GM21619 (cell line): ENCODE data around the gene NDUFA12.

Source experiments
- ATAC-seq: cut with Tn5 transposase; IDR thresholded peaks from one replicate; pipeline ENCODE4 v1.9.1; 2021; ENCODE audit not compliant: unreplicated experiment

NDUFA12 gene

GRCh38 chr12:94982456-94982855, 21.0 kb downstream of the NDUFA12 start:
- no peak for ATAC-seq

GRCh38 chr12:94980577-94980976, 22.9 kb downstream of the NDUFA12 start:
- no peak for ATAC-seq

DNA sequence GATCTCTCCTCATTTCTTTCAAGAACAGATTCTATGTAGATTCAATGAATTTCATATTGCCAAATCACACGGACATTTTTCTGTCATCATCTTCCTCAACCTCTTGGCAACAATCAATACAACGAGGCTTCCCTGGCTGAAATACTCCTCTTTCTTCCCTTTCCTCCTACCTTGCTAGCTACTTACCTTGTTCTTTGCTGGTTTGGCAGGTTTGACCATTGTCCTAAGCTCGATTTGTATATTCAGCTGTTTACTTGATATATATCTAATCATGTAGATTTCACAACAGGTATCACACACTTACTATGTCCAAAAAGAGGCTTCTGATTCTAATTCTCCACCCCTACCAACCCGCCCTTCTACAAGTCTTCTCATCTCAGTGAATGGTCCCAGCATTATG, 23.6 kb downstream of the NDUFA12 start:
- ATAC-seq = no peak

GRCh38 chr12:94977766-94978468, 25.6 kb downstream of the NDUFA12 start:
- ATAC-seq = no peak

GRCh38 chr12:94973221-94973620, 30.3 kb downstream of the NDUFA12 start:
- no peak for ATAC-seq

DNA sequence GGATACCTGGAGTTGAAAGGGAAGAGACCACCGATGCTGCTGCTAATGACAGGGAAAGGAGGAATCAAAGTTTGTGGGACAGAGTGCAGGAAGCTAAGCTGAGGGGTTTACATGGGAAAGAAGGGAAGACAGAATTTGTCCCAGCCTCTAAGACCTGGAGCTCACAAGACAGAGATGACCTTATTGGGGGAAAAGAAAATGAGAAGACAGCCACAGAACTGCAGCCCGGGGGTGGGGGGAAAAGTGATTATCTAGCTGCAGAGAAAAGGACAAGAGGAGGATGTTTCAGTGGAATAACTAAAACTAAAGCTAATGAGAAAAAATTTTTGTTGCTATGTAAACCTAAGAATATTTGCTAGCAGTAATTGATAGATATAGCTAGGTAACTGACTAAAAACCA, 30.7 kb downstream of the NDUFA12 start:
- no peak for ATAC-seq

- ATAC-seq = no peak
Measured at GRCh38 chr12:94971923-94972322, 31.6 kb downstream of the NDUFA12 start.

DNA sequence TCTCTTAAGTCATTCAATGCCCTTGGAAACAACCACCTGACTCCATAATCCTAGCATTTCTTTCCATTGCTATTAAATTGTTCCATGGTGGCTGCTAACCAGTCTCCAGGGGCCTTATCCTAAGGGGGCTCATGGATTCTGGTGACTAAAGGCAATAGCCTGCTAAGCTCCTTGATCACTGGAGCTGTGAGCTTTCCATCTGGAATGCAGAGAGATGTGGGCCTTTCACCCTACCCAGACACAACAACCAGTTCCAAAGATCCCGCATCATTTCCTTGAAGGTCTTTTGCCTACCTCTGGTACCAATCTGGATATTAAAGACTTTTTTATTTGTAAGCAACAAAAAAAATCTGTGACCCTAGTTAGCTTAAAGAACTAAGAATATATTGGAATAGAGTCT, 32.9 kb downstream of the NDUFA12 start:
- no peak for ATAC-seq

- ATAC-seq = no peak
Measured at GRCh38 chr12:94969424-94969823, 34.1 kb downstream of the NDUFA12 start.

DNA sequence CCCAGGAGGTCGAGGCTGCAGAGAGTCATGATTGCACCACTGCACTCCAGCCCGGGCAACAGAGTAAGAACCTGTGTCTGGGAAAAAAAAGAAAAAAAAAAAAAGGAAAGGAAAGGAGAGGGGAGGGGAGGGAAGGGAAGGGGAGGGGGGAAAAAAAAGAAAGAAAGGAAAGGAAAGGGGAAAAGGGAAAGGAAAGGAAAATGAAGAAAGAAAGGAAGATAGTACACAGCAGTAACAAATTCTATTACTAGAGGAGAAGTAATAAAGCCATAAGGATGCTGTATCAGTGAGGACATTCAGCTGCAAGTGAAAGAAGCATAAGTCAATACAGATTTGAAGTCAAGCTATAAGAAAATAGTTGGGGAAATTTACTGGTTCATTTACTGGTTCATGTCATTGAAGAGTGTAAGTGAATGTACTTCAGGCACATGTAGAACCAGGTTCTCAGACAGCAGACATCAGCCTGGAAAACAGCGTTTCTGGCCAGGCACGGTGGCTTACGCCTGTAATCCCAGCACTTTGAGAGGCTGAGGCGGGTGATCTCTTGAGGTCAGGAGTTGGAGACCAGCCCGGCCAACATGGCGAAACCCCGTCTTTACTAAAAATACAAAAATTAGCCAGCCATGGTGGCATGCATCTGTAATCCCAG, 37.4 kb downstream of the NDUFA12 start:
- no peak for ATAC-seq

DNA sequence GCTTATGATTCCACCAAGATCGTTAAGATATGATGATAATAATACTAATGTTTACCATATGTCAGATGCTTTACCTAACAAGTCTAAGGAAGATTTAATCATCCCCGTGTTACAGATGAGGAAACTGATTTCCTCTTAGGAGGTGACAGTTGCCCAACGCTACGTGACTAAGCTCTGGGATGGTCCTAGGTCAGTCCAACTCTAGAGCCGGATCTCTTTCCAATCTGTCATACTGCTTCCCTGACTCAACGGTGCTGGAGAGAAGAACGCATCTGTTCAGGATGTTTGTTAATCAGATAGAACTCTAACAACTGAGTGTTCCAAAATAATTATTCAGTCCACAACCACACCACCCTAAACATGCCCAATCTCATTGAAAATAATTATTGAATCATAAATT, 39.8 kb downstream of the NDUFA12 start:
- no peak for ATAC-seq

DNA sequence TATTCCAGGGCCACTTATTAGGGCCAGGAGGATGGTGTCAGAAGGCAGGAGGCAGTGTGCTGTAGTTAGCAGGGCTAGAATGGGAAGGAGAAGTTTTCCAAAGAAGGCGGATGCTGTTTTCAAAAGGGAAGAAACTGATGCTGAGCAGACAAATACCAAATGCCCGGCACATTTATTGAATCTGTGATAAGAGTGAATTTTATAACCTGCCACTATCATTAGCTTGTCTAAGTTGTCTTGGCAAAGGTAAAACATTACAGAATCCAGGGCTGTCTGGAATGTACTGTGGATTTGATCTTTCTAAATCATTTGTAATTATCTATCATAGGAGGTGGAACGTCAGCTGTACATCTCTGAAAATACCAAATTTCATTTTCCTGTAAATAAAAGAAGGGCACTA, 40.8 kb downstream of the NDUFA12 start:
- no peak for ATAC-seq

GRCh38 chr12:94961911-94962310, 41.6 kb downstream of the NDUFA12 start:
- ATAC-seq = no peak

GRCh38 chr12:94961256-94961824, 42.2 kb downstream of the NDUFA12 start:
- ATAC-seq = no peak

- ATAC-seq = no peak
Measured at GRCh38 chr12:94957006-94957405, 46.5 kb downstream of the NDUFA12 start.

GRCh38 chr12:94954948-94955592, 48.4 kb downstream of the NDUFA12 start:
- ATAC-seq = no peak

- no peak for ATAC-seq
Measured at GRCh38 chr12:94954029-94954685, 49.3 kb downstream of the NDUFA12 start.

GRCh38 chr12:94952325-94952724, 51.2 kb downstream of the NDUFA12 start:
- no peak for ATAC-seq

DNA sequence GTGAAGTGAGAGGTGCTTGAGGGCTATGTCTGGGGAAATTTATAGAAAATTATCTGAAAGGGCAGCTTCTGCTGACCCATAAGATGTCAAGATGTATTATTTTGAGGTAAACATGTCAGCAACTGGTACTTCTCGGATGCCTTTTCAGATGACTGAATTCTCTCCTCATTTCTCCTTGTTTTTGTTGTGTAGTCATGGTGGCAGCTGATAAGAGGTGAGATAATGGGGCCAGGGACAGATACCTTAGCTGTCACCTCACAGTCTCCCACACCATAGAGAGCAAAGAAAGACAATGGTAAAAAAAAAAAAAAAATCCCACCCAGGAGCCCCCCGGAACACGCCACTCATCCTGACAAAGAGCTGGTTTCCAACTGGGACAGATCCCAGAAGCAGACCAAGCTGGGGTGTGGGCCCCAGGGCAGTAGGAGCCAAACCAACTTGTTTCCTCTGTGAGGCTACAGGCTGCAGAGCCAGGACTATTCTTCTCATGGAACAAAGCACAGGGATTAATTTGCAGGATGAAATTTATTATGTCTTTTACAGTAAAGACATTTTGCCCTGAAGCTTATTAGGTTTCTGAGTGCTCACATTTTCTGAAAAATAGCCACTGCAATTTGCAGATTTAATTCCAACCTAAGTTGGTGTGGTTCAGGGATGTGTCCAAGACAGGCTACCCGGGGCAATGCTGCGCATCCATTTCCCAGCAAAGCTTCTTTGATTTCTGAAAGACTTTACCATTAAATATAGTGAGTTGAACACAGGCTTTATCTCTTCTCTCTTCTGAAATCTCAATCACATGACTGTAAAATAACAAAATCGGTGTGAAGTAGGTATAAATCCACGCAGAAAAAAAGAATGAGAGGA, 52.2 kb downstream of the NDUFA12 start:
- ATAC-seq = no peak

- ATAC-seq = no peak
Measured at GRCh38 chr12:94948232-94948810, 55.2 kb downstream of the NDUFA12 start.
